ENCODE data around the gene PROP1. TPM values are rescaled to one million over a fixed set of nuclear protein-coding genes. Genes with fewer than 3 reads are reported as not detected.
"Not testable (repeated sequence)": the region's sequence is repeated elsewhere in the genome, so short reads cannot be mapped to it uniquely, and the experiment has no call there.

Gene PROP1
- total and polyA plus RNA-seq, 2 experiments from 2014 or later, result 0.10 TPM; not detected in 1

DNA sequence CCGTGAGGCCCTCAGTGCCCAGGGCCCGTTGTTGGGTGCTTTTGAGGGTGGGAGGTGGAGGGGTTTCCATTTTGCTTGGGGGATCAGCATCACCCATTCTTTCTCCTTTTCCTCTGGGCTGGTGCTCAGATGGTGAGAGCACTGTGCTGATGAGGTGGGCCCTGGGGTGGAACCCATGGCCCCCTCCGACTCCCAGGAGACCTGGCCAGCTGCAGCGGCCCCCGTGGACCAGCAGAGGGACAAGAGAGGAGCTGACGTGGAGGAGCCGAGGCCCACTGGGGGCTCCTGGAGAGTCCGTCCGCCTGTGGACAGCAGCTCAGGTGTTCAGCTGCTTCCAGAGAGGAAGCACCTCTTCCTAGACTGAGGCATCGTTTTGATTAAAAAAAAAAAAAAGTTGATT, 46.4 kb downstream of the PROP1 start:
- H3K9me2 ChIP-seq (replicated peaks; ENCODE audit: insufficient read depth); H2AFZ ChIP-seq; H3K79me2 ChIP-seq; DNase-seq (ENCODE audit: low spot score); H3K4me3 ChIP-seq; H3K9me3 ChIP-seq (ENCODE audit: low read depth); H3K27me3 ChIP-seq; H4K20me1 ChIP-seq (ENCODE audit: insufficient read depth, poor library complexity, severe bottlenecking); H3K4me1 ChIP-seq (ENCODE audit: insufficient read depth); H3K4me2 ChIP-seq; H3K27ac ChIP-seq; H3K36me3 ChIP-seq (replicated peaks; ENCODE audit: insufficient read depth, low read depth): not testable (repeated sequence)
- 88% methylated on average over 9 of the region's 10 CpGs for WGBS (ENCODE audit: low lambda C conversion rate, missing lambda C conversion rate)

DNA sequence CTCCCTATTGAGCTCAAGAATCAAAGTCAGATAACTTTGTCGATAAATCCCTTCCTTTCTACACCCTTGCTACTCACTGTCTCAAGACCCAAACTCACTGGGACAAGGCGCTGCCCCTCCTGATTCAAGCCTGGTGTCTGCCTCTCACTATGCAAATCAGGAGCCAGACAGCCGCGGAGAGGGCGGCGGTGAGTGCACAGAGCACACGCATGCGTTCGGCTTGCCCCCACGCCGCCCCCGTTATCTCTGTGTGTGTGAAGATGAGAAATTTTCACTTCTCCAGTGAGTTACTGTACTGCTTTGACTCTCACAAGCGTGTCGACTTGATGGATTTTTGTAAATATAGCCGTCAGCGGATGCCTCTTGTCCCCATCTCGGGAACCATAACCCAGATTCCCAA, 47.0 kb downstream of the PROP1 start:
- H3K4me1 ChIP-seq (ENCODE audit: insufficient read depth); H3K27ac ChIP-seq; H3K4me3 ChIP-seq; DNase-seq (ENCODE audit: low spot score); H3K4me2 ChIP-seq; H3K36me3 ChIP-seq (replicated peaks; ENCODE audit: insufficient read depth, low read depth); H3K9me2 ChIP-seq (replicated peaks; ENCODE audit: insufficient read depth); H2AFZ ChIP-seq; H4K20me1 ChIP-seq (ENCODE audit: insufficient read depth, poor library complexity, severe bottlenecking); H3K9me3 ChIP-seq (ENCODE audit: low read depth); H3K27me3 ChIP-seq; H3K79me2 ChIP-seq: not testable (repeated sequence)
- no CpG with 5 or more reads among the region's 17 CpGs for WGBS (ENCODE audit: low lambda C conversion rate, missing lambda C conversion rate)

DNA sequence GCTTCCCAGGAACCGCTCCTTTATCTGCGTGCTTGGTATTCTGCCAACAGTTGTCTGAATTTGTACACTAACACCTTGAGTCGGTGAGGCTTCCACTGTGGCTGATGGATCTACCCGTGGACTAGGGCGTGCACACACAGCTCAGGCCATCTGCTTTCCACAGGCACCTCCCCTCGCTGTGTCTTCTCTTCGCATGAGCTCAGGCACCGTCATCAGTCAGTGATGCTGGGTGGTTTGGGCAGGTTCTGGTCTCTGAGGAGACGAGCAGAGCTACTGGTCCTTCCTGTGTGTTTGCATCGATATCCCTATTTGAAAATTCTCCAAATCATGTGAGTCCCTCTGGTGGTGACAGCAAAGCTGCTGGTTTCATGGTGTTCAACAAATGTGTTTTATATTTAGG, 48.1 kb downstream of the PROP1 start:
- H4K20me1 ChIP-seq (ENCODE audit: insufficient read depth, poor library complexity, severe bottlenecking); H3K27me3 ChIP-seq; H3K9me2 ChIP-seq (replicated peaks; ENCODE audit: insufficient read depth); DNase-seq (ENCODE audit: low spot score); H3K79me2 ChIP-seq; H2AFZ ChIP-seq; H3K27ac ChIP-seq; H3K4me1 ChIP-seq (ENCODE audit: insufficient read depth); H3K4me3 ChIP-seq; H3K36me3 ChIP-seq (replicated peaks; ENCODE audit: insufficient read depth, low read depth); H3K9me3 ChIP-seq (ENCODE audit: low read depth); H3K4me2 ChIP-seq: not testable (repeated sequence)
- WGBS (ENCODE audit: low lambda C conversion rate, missing lambda C conversion rate), result 65% methylated on average over 9 of the region's 10 CpGs

DNA sequence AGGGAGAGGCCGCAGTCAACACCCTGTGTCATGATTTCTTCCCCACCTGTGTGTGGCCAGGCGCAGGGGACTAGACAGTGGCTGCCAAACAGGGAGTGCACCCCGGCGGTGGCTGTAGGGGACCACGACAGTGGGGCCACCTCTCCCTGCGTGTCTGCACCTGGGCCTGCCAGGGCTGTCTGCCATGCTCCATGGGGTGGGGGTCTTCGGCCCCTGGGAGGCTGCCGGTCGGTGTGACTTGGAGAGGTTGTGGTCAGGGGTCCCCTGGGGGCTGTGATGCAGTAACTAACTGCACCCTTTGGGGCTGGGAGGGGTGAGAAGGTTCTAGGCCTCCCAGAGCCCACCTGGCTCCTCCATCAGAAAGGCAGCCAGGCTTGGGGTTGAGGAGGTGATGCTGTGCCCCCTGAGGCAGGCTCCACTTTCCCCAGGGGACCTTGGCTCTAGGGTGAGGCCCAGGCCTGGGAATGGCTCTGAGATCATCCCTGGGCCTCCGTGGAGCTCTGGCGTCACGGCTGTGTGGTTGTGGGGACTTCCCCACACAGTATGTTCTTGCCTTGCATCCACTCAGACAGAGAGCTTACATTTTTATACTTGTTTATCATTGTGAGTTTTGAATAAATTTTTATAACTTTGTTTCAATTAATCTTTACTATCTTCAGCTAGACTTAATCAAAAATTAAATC, 50.3 kb downstream of the PROP1 start:
- H3K4me2 ChIP-seq; H3K9me2 ChIP-seq (replicated peaks; ENCODE audit: insufficient read depth); H3K27ac ChIP-seq; H3K4me3 ChIP-seq; H4K20me1 ChIP-seq (ENCODE audit: insufficient read depth, poor library complexity, severe bottlenecking); H3K79me2 ChIP-seq; H3K27me3 ChIP-seq; H3K9me3 ChIP-seq (ENCODE audit: low read depth); H2AFZ ChIP-seq; H3K36me3 ChIP-seq (replicated peaks; ENCODE audit: insufficient read depth, low read depth); DNase-seq (ENCODE audit: low spot score); H3K4me1 ChIP-seq (ENCODE audit: insufficient read depth): not testable (repeated sequence)
- 92% methylated on average over 11 of the region's 12 CpGs for WGBS (ENCODE audit: low lambda C conversion rate, missing lambda C conversion rate)

DNA sequence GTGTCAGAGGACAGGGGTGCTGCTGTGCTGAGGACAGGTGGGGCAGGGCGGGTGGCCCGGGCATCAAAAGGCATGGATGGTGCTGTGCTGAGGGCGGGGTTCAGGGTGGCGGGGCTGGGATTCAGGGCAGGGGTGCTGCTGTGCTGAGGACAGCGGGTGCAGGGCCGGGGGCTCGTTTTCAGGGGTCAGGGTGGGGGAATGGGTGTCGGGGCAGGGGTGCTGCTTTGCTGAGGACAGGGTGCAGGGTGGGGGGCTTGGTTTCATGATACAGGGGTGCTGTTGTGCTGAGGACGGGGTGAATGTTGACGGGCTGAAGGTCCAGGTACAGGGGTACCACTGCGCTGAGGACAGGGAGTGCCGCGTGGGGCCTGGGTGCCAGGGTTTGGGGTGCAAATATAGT, 50.9 kb downstream of the PROP1 start:
- not testable (repeated sequence) for H3K79me2 ChIP-seq; H3K4me3 ChIP-seq; H3K9me2 ChIP-seq (replicated peaks; ENCODE audit: insufficient read depth); H2AFZ ChIP-seq; H3K36me3 ChIP-seq (replicated peaks; ENCODE audit: insufficient read depth, low read depth); H4K20me1 ChIP-seq (ENCODE audit: insufficient read depth, poor library complexity, severe bottlenecking); H3K27ac ChIP-seq; H3K9me3 ChIP-seq (ENCODE audit: low read depth); H3K4me2 ChIP-seq; H3K4me1 ChIP-seq (ENCODE audit: insufficient read depth); H3K27me3 ChIP-seq; DNase-seq (ENCODE audit: low spot score)
- WGBS (ENCODE audit: low lambda C conversion rate, missing lambda C conversion rate), result no CpG with 5 or more reads among the region's 13 CpGs

DNA sequence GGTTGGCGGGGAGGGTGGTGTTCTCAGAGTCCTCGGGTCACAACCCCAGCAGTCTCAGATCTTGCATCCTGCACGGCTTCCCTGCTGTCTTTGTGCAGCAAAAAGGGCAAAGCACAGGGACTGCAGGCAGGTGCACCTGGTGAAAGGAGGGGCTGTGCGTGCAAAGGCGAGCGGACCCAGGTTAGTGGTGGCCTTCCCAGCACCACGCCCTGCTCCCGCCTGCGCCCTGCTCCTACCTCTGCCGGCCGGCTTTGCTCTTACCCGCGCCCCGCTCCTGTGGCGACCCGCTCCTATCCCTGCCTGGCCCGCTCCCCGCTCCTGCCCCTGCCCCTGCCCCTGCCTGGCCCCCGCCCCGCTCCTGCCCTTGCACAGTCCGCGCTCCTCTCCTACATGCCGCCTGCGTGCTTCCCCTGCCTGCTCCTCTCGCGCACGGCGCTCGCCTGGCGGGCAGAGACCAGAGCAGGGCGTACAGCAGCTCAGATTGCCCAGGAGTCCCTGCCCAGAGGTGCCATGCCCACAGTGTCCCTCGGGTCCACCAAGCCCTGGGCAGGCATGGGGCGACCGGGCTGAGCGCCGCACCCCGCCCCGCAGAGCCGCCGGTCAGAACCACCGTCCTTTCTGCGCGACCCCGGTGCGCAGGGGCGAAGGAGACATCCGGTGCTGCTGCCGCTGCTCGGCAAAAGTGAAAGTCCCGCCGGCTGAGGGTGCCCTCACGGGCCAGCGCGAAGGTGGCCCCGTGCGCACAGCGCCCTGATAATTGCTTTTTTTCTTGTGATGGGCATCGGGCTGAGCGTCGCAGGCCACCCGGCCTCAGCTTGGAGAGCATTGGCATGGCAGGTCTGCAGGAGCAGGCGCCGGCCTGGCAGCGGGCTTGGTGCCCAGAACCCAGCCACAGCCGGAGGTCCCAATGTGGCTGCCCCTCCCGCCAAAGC, 52.0 kb downstream of the PROP1 start:
- DNase-seq (ENCODE audit: low spot score), result not testable (repeated sequence)

DNA sequence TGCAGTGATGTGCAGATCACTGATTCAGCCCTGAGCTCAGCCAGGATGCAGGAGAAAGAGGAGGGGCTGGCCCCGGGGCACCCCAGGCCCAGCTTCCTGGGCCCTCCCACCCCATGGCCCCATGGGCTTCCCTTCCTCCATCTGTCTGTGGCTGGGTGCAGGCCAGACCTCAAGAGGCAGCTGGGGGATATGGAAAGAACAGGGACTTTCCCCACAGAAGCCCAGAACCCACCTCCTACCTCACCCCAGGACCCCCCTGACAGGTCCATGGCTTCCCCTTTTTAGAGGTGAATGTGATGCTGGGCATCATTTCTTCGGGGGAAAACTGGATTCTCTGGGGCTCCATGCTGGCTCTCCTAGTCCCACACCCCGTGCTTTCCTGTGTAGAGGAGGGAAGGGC, 53.1 kb downstream of the PROP1 start:
- DNase-seq (ENCODE audit: low spot score); H3K4me1 ChIP-seq (ENCODE audit: insufficient read depth); H3K36me3 ChIP-seq (replicated peaks; ENCODE audit: insufficient read depth, low read depth); H2AFZ ChIP-seq; H3K27ac ChIP-seq; H4K20me1 ChIP-seq (ENCODE audit: insufficient read depth, poor library complexity, severe bottlenecking); H3K9me3 ChIP-seq (ENCODE audit: low read depth); H3K9me2 ChIP-seq (replicated peaks; ENCODE audit: insufficient read depth); H3K4me3 ChIP-seq; H3K79me2 ChIP-seq; H3K4me2 ChIP-seq; H3K27me3 ChIP-seq: not testable (repeated sequence)
- 83% methylated on average over 1 of the region's 3 CpGs for WGBS (ENCODE audit: low lambda C conversion rate, missing lambda C conversion rate)

More for the DNA sequence above, 52.0 kb downstream of the PROP1 start:
- H4K20me1 ChIP-seq (ENCODE audit: insufficient read depth, poor library complexity, severe bottlenecking); H2AFZ ChIP-seq; H3K27me3 ChIP-seq; H3K4me1 ChIP-seq (ENCODE audit: insufficient read depth); H3K4me3 ChIP-seq; H3K36me3 ChIP-seq (replicated peaks; ENCODE audit: insufficient read depth, low read depth); H3K9me3 ChIP-seq (ENCODE audit: low read depth); H3K79me2 ChIP-seq; H3K9me2 ChIP-seq (replicated peaks; ENCODE audit: insufficient read depth); H3K27ac ChIP-seq: not testable (repeated sequence)
- H3K4me2 ChIP-seq, result peak overlapping the region; percentile 53
- WGBS (ENCODE audit: low lambda C conversion rate, missing lambda C conversion rate), result 74% methylated on average over 14 of the region's 66 CpGs

Data from hepatocyte (in vitro differentiated cells).